ENCODE data around the gene ARHGAP26. TPM values are rescaled to one million over a fixed set of nuclear protein-coding genes. Genes with fewer than 3 reads are reported as not detected.

ARHGAP26 gene
- total and polyA plus RNA-seq, 2 experiments from 2014 or later, result 9.5 to 16.8 TPM

DNA sequence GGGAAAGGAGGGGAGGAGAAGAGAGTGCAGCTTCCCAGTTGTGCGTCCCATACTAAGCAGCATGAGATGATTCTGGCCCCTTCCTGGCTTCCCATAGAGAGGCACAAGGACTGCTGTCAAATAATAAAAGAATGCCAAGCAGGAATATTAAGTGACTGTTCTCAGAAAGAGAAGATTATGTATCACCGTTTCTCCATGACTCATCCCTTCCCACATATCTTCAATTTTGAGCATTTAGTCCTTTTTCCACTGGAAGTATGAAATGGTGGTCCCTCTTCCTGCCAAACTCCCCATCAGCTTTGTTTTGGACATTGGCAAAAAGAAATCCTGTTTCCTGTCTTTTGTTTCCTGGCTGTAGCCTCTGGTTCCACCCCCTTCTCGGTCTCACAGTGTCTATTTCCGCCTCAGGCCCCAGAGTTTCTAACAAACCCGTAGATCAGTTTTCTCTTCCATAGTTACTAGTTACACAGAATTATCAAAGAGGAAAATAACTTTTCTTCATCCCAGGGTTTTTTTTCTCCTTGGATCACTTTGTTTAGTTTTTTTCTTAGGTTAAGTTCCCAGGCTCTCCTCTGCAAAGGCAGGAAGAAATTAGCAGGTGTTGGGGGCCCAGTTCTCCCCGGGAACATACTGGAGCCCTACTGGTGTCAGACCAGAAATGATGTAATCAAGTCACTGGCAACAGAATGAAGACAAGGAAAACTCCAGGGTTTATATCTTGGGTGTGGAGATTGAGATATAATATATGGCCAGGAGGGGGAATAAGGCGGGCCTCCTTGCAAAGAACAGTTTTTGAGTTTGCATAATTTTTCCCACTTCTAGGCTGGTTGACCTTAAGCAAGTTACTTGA, 26.4 kb upstream of the ARHGAP26 start:
- H3K27me3 ChIP-seq (ENCODE audit: insufficient read depth), result no peaks in the 10 kb centered on the region
- H3K27ac Mint-ChIP-seq, result peak overlapping the region; percentile 85
- peak; percentile 30; the same call in 2 of the 3 replicates for ATAC-seq
- H3K9me3 Mint-ChIP-seq, result no peaks in the 10 kb centered on the region
- peak; percentile 34 for DNase-seq (ENCODE audit: low spot score)
- H3K4me3 Mint-ChIP-seq, result no peak overlapping the region; the same call in 2 of the 3 replicates
- H3K36me3 ChIP-seq (ENCODE audit: insufficient read depth), result peaks cover 22% of the 10 kb centered on the region
- no peaks in the 10 kb centered on the region for H3K79me2 ChIP-seq (replicated peaks; ENCODE audit: insufficient read depth)
- peaks cover 3% of the 10 kb centered on the region; the same call in 1 of the 2 replicates for H4K20me1 ChIP-seq (replicated peaks; ENCODE audit: insufficient read depth)
- 0 out of 2 replicates have a peak overlapping the region, but pooled peaks have one; percentile 1 for H3K4me2 ChIP-seq
- peak overlapping the region; percentile 18; the same call in 1 of the 2 replicates for H3K27ac ChIP-seq (ENCODE audit: low read depth)
- H3K4me1 Mint-ChIP-seq, result peaks cover 19% of the 10 kb centered on the region
- no peak overlapping the region for H2AFZ ChIP-seq
- H3K4me3 ChIP-seq, result no peak overlapping the region
- peaks cover 5% of the 10 kb centered on the region for H3K27me3 Mint-ChIP-seq (ENCODE audit: insufficient read depth, low read depth, poor library complexity)
- TF ChIP-seq, protein P1, sequence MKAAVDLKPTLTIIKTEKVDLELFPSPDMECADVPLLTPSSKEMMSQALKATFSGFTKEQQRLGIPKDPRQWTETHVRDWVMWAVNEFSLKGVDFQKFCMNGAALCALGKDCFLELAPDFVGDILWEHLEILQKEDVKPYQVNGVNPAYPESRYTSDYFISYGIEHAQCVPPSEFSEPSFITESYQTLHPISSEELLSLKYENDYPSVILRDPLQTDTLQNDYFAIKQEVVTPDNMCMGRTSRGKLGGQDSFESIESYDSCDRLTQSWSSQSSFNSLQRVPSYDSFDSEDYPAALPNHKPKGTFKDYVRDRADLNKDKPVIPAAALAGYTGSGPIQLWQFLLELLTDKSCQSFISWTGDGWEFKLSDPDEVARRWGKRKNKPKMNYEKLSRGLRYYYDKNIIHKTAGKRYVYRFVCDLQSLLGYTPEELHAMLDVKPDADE (IDR thresholded peaks at IDR 0.05), result no peak
- no peak for TF ChIP-seq NANOG (IDR thresholded peaks at IDR 0.05; ENCODE audit: borderline replicate concordance)
- TF ChIP-seq, protein P2, sequence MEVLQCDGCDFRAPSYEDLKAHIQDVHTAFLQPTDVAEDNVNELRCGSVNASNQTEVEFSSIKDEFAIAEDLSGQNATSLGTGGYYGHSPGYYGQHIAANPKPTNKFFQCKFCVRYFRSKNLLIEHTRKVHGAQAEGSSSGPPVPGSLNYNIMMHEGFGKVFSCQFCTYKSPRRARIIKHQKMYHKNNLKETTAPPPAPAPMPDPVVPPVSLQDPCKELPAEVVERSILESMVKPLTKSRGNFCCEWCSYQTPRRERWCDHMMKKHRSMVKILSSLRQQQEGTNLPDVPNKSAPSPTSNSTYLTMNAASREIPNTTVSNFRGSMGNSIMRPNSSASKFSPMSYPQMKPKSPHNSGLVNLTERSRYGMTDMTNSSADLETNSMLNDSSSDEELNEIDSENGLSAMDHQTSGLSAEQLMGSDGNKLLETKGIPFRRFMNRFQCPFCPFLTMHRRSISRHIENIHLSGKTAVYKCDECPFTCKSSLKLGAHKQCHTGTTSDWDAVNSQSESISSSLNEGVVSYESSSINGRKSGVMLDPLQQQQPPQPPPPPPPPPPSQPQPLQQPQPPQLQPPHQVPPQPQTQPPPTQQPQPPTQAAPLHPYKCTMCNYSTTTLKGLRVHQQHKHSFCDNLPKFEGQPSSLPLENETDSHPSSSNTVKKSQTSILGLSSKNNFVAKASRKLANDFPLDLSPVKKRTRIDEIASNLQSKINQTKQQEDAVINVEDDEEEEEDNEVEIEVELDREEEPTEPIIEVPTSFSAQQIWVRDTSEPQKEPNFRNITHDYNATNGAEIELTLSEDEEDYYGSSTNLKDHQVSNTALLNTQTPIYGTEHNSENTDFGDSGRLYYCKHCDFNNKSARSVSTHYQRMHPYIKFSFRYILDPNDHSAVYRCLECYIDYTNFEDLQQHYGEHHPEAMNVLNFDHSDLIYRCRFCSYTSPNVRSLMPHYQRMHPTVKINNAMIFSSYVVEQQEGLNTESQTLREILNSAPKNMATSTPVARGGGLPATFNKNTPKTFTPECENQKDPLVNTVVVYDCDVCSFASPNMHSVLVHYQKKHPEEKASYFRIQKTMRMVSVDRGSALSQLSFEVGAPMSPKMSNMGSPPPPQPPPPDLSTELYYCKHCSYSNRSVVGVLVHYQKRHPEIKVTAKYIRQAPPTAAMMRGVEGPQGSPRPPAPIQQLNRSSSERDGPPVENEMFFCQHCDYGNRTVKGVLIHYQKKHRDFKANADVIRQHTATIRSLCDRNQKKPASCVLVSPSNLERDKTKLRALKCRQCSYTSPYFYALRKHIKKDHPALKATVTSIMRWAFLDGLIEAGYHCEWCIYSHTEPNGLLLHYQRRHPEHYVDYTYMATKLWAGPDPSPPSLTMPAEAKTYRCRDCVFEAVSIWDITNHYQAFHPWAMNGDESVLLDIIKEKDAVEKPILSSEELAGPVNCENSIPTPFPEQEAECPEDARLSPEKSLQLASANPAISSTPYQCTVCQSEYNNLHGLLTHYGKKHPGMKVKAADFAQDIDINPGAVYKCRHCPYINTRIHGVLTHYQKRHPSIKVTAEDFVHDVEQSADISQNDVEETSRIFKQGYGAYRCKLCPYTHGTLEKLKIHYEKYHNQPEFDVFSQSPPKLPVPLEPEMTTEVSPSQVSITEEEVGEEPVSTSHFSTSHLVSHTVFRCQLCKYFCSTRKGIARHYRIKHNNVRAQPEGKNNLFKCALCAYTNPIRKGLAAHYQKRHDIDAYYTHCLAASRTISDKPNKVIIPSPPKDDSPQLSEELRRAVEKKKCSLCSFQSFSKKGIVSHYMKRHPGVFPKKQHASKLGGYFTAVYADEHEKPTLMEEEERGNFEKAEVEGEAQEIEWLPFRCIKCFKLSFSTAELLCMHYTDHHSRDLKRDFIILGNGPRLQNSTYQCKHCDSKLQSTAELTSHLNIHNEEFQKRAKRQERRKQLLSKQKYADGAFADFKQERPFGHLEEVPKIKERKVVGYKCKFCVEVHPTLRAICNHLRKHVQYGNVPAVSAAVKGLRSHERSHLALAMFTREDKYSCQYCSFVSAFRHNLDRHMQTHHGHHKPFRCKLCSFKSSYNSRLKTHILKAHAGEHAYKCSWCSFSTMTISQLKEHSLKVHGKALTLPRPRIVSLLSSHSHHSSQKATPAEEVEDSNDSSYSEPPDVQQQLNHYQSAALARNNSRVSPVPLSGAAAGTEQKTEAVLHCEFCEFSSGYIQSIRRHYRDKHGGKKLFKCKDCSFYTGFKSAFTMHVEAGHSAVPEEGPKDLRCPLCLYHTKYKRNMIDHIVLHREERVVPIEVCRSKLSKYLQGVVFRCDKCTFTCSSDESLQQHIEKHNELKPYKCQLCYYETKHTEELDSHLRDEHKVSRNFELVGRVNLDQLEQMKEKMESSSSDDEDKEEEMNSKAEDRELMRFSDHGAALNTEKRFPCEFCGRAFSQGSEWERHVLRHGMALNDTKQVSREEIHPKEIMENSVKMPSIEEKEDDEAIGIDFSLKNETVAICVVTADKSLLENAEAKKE (CRISPR knock-in tag; IDR thresholded peaks at IDR 0.05), result no peak
- TF ChIP-seq EZH2 (IDR thresholded peaks at IDR 0.05; ENCODE audit: low read depth, unreplicated experiment), result no peak
- TF ChIP-seq, protein P3, sequence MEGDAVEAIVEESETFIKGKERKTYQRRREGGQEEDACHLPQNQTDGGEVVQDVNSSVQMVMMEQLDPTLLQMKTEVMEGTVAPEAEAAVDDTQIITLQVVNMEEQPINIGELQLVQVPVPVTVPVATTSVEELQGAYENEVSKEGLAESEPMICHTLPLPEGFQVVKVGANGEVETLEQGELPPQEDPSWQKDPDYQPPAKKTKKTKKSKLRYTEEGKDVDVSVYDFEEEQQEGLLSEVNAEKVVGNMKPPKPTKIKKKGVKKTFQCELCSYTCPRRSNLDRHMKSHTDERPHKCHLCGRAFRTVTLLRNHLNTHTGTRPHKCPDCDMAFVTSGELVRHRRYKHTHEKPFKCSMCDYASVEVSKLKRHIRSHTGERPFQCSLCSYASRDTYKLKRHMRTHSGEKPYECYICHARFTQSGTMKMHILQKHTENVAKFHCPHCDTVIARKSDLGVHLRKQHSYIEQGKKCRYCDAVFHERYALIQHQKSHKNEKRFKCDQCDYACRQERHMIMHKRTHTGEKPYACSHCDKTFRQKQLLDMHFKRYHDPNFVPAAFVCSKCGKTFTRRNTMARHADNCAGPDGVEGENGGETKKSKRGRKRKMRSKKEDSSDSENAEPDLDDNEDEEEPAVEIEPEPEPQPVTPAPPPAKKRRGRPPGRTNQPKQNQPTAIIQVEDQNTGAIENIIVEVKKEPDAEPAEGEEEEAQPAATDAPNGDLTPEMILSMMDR (conservative IDR thresholded peaks at IDR 0.05; ENCODE audit: low read depth in 2 of 2), result no peak
- TF ChIP-seq CREB1 (CRISPR knock-in tag; IDR thresholded peaks at IDR 0.05; ENCODE audit: low read depth), result no peak
- no peak for TF ChIP-seq POLR2AphosphoS5 (IDR thresholded peaks at IDR 0.05; ENCODE audit: low read depth)
- TF ChIP-seq ZNF331 (CRISPR knock-in tag; IDR thresholded peaks at IDR 0.05; ENCODE audit: low read depth), result no peak
- TF ChIP-seq ZNF114 (CRISPR knock-in tag; IDR thresholded peaks at IDR 0.05), result no peak
- TF ChIP-seq STAT1 (IDR thresholded peaks at IDR 0.05; ENCODE audit: unreplicated experiment), result no peak
- no peak for TF ChIP-seq EZH2phosphoT487 (IDR thresholded peaks at IDR 0.05; ENCODE audit: unreplicated experiment)
- no peak for TF ChIP-seq JUNB (IDR thresholded peaks at IDR 0.05; ENCODE audit: unreplicated experiment)
- no peak for TF ChIP-seq REST (IDR thresholded peaks at IDR 0.05; ENCODE audit: unreplicated experiment)
- peaks cover 18% of the 10 kb centered on the region for H3K4me1 ChIP-seq (ENCODE audit: insufficient read depth)
- H3F3A ChIP-seq (replicated peaks; ENCODE audit: low read depth), result no peaks in the 10 kb centered on the region
- no peaks in the 10 kb centered on the region for H3K36me3 Mint-ChIP-seq (ENCODE audit: low read depth)
- no peaks in the 10 kb centered on the region for H3K9me2 ChIP-seq (ENCODE audit: insufficient read depth)

All from GM23338 (cell line).